ENCODE results near the gene ATP5PF. TPM values are rescaled to one million over a fixed set of nuclear protein-coding genes. Genes with fewer than 3 reads are reported as not detected.
A peak's percentile ranks its signal among the peaks of the same experiment; 100 is the strongest.

Gene ATP5PF
- total RNA-seq, 4 donors from 2014 or later: 15.9 to 108 (median 76.2) TPM

DNA sequence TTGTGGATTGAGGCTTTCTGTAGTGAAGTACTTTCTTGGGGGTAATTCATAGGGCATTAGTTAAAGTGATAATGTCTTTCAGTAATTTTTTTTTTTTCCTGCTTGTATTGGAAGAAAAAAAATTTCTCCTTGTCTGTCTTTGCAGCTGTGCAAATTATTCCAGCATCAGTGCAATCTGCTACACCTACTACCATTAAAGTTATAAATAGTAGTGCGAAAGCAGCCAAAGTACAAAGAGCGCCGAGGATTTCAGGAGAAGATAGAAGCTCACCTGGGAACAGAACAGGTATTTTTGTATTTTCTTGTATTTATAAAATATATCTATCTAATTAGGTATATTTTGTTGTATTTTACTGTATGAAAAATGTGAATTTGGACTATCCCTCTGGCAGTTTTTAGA is 29.4 kb upstream of the ATP5PF start:
- H3K4me1 ChIP-seq: no peaks in the 10 kb centered on the region
- DNase-seq: no peak
- H3K27ac ChIP-seq: no peak overlapping the region
- H3K27me3 ChIP-seq: no peaks in the 10 kb centered on the region
- intact Hi-C loops (cut with DNase I; ENCODE audit: low total_unique reads): no loop called here
- no peaks in the 10 kb centered on the region for H3K36me3 ChIP-seq
- no peak for TF ChIP-seq POLR2A (IDR thresholded peaks at IDR 0.05)
- TF ChIP-seq CTCF (IDR thresholded peaks at IDR 0.05): no peak
- no peak overlapping the region for H3K4me3 ChIP-seq
- no peaks in the 10 kb centered on the region for H3K9me3 ChIP-seq

GRCh38 chr21:25760677-25761076 is 26.0 kb upstream of the ATP5PF start:
- Histone ChIP-seq H3K36me3 (no peaks in the 10 kb centered on the region), H3K4me3 (no peak overlapping the region), H3K27ac (no peak overlapping the region), H3K4me1 (no peaks in the 10 kb centered on the region), H3K9me3 (no peaks in the 10 kb centered on the region), H3K27me3 (no peaks in the 10 kb centered on the region)
- intact Hi-C loops (cut with DNase I; ENCODE audit: low total_unique reads): no loop called here
- DNase-seq: no peak
- TF ChIP-seq POLR2A (IDR thresholded peaks at IDR 0.05) (no peak), CTCF (IDR thresholded peaks at IDR 0.05) (no peak)

- H3K36me3 ChIP-seq: no peaks in the 10 kb centered on the region
- no peak overlapping the region for H3K4me3 ChIP-seq
- H3K27me3 ChIP-seq: no peaks in the 10 kb centered on the region
- intact Hi-C loops (cut with DNase I; ENCODE audit: low total_unique reads): no loop called here
- no peak for DNase-seq
- TF ChIP-seq POLR2A (IDR thresholded peaks at IDR 0.05) (no peak), CTCF (IDR thresholded peaks at IDR 0.05) (no peak)
- H3K27ac ChIP-seq: no peak overlapping the region
- no peaks in the 10 kb centered on the region for H3K4me1 ChIP-seq
- no peaks in the 10 kb centered on the region for H3K9me3 ChIP-seq
Observed at GRCh38 chr21:25760061-25760460, 25.4 kb upstream of the ATP5PF start.

DNA sequence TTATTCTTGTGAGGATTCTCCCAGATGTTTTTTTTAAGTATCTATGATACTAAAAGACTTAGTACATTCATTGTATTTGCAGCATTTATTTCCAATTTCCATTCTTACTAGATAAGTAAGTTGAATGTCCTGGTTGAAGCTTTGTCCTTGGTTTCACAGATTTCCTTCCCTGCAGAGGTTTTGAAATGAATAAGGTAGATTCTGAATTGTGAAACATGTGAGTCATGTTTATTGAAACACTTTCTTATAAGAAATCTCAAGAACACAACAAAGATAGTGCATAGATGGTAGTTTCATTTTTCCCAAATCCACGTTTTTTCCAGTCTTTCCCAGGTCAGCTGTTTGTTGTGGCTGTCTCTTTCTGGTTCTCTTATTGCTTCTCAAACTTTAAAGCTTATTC is 24.9 kb upstream of the ATP5PF start:
- intact Hi-C loops (cut with DNase I; ENCODE audit: low total_unique reads): no loop called here
- Histone ChIP-seq H3K36me3 (no peaks in the 10 kb centered on the region), H3K27me3 (no peaks in the 10 kb centered on the region), H3K4me1 (no peaks in the 10 kb centered on the region), H3K9me3 (no peaks in the 10 kb centered on the region), H3K4me3 (no peak overlapping the region), H3K27ac (no peak overlapping the region)
- TF ChIP-seq POLR2A (IDR thresholded peaks at IDR 0.05): no peak
- no peak for TF ChIP-seq CTCF (IDR thresholded peaks at IDR 0.05)
- no peak for DNase-seq

DNA sequence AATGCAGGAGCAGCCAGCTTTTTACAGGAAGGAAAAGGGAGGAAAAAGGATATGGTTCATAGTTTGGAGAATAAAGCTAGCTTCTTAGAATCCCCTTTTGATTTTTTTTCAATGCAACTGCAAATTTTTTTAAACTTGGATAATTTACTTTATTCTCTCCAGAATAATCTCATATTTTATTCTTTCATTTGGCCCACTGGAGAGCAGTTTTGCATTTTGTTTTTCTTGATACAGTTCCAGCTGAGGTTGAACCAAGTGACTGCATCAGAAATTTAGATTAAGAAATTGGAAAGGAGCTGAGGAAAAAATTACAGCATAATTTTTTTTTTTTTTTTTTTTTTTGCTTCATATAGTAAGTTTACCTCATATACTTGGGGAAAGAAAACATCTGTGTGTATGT is 22.8 kb upstream of the ATP5PF start:
- H3K27me3 ChIP-seq: no peaks in the 10 kb centered on the region
- H3K9me3 ChIP-seq: no peaks in the 10 kb centered on the region
- intact Hi-C loops (cut with DNase I; ENCODE audit: low total_unique reads): loop anchor here (2.0 kb wide), 1 partner anchor 35 kb away; no protein-coding TSS in a partner anchor
- H3K27ac ChIP-seq: peak overlapping the region in 1 of 2 donors; percentile 57
- no peak overlapping the region for H3K4me3 ChIP-seq
- DNase-seq: no peak
- no peaks in the 10 kb centered on the region for H3K36me3 ChIP-seq
- H3K4me1 ChIP-seq: no peaks in the 10 kb centered on the region
- TF ChIP-seq POLR2A (IDR thresholded peaks at IDR 0.05) (no peak), CTCF (IDR thresholded peaks at IDR 0.05) (no peak)
